ENCODE data around the gene C22orf42. TPM values are rescaled to one million over a fixed set of nuclear protein-coding genes. Genes with fewer than 3 reads are reported as not detected.

The C22orf42 gene
- total and polyA plus RNA-seq, 10 donors, result not detected

GRCh38 chr22:32177221-32177765, 18.2 kb upstream of the C22orf42 start:
- Histone ChIP-seq H3K27ac (no peak overlapping the region), H3K4me1 (peaks cover 0 to 10% (median 8%) of the 10 kb centered on the region in 6 donors), H3K36me3 (no peaks in the 10 kb centered on the region), H3K9me3 (peaks cover 0 to 4% (median 0%) of the 10 kb centered on the region in 8 donors), H3K27me3 (replicated peaks in 1 of 7) (peaks cover 0 to 69% (median 25%) of the 10 kb centered on the region in 7 donors), H3K4me3 (no peak overlapping the region)
- 84 to 94% (median 92%) methylated on average over 8 of the region's 8 CpGs for WGBS, 5 donors
- no peak for DNase-seq
- intact Hi-C loops (cut with DNase I; ENCODE audit: low total_unique reads), result no loop called here
- TF ChIP-seq CTCF (IDR thresholded peaks at IDR 0.05 in 8 of 11, conservative IDR thresholded peaks at IDR 0.05 in 3 of 11) (no peak), POLR2AphosphoS5 (IDR thresholded peaks at IDR 0.05) (no peak), POLR2A (IDR thresholded peaks at IDR 0.05) (no peak)

GRCh38 chr22:32175683-32176644, 16.9 kb upstream of the C22orf42 start:
- H3K36me3 ChIP-seq, result no peaks in the 10 kb centered on the region
- WGBS, 5 donors, result 6 to 16% (median 7%) methylated on average over 25 to 73 of the region's 73 CpGs
- TF ChIP-seq POLR2A (IDR thresholded peaks at IDR 0.05) (no peak), POLR2AphosphoS5 (IDR thresholded peaks at IDR 0.05) (no peak), CTCF (IDR thresholded peaks at IDR 0.05 in 8 of 11, conservative IDR thresholded peaks at IDR 0.05 in 3 of 11) (no peak)
- H3K4me3 ChIP-seq, result peak overlapping the region in 2 of 8 donors; percentile 19 to 49
- H3K27me3 ChIP-seq (replicated peaks in 1 of 7), result peaks cover 0 to 61% (median 25%) of the 10 kb centered on the region in 7 donors
- no peak overlapping the region for H3K27ac ChIP-seq
- DNase-seq, result no peak
- H3K9me3 ChIP-seq, result peaks cover 0 to 4% (median 0%) of the 10 kb centered on the region in 8 donors
- intact Hi-C loops (cut with DNase I; ENCODE audit: low total_unique reads), result no loop called here
- peaks cover 0 to 10% (median 8%) of the 10 kb centered on the region in 6 donors for H3K4me1 ChIP-seq

GRCh38 chr22:32175115-32175514, 16.0 kb upstream of the C22orf42 start:
- H3K9me3 ChIP-seq, result peaks cover 0 to 4% (median 0%) of the 10 kb centered on the region in 8 donors
- H3K27me3 ChIP-seq (replicated peaks in 1 of 7), result peaks cover 0 to 61% (median 25%) of the 10 kb centered on the region in 7 donors
- no peak overlapping the region for H3K27ac ChIP-seq
- intact Hi-C loops (cut with DNase I; ENCODE audit: low total_unique reads), result no loop called here
- H3K4me1 ChIP-seq, result peaks cover 0 to 10% (median 8%) of the 10 kb centered on the region in 6 donors
- 81 to 88% (median 85%) methylated on average over 11 of the region's 11 CpGs for WGBS, 5 donors
- no peaks in the 10 kb centered on the region for H3K36me3 ChIP-seq
- TF ChIP-seq POLR2A (IDR thresholded peaks at IDR 0.05) (no peak), POLR2AphosphoS5 (IDR thresholded peaks at IDR 0.05) (no peak), CTCF (IDR thresholded peaks at IDR 0.05 in 8 of 11, conservative IDR thresholded peaks at IDR 0.05 in 3 of 11) (no peak)
- H3K4me3 ChIP-seq, result no peak overlapping the region
- no peak for DNase-seq

- no peak for DNase-seq
- H3K4me3 ChIP-seq, result no peak overlapping the region
- H3K27ac ChIP-seq, result no peak overlapping the region
- 77 to 88% (median 80%) methylated on average over 6 of the region's 6 CpGs for WGBS, 5 donors
- H3K27me3 ChIP-seq (replicated peaks in 1 of 7), result peaks cover 0 to 3% (median 0%) of the 10 kb centered on the region in 7 donors
- intact Hi-C loops (cut with DNase I; ENCODE audit: low total_unique reads), result no loop called here
- H3K4me1 ChIP-seq, result peaks cover 0 to 11% (median 0%) of the 10 kb centered on the region in 6 donors
- TF ChIP-seq POLR2AphosphoS5 (IDR thresholded peaks at IDR 0.05) (no peak), POLR2A (IDR thresholded peaks at IDR 0.05) (no peak), CTCF (IDR thresholded peaks at IDR 0.05 in 8 of 11, conservative IDR thresholded peaks at IDR 0.05 in 3 of 11) (no peak)
- no peaks in the 10 kb centered on the region for H3K9me3 ChIP-seq
- no peaks in the 10 kb centered on the region for H3K36me3 ChIP-seq
Observed at GRCh38 chr22:32165681-32166080, 6.6 kb upstream of the C22orf42 start.

Measured in spleen (tissue), 11 donors.